ENCODE measurements around the gene B3GAT3. TPM values are rescaled to one million over a fixed set of nuclear protein-coding genes. Genes with fewer than 3 reads are reported as not detected.
A peak's percentile ranks its signal among the peaks of the same experiment; 100 is the strongest.

The B3GAT3 gene
- total RNA-seq, 1 experiment from 2014 or later: 51.2 TPM

- no peak for ATAC-seq
- H3K9me2 ChIP-seq (ENCODE audit: insufficient read depth): no peaks in the 10 kb centered on the region
- peaks cover 13% of the 10 kb centered on the region for H3K79me2 ChIP-seq (ENCODE audit: insufficient read depth, low read length)
- H3K4me1 ChIP-seq (ENCODE audit: control insufficient read depth in 1 of 2, insufficient read depth in 2 of 2, low read length in 2 of 2): peaks cover 28 to 45% of the 10 kb centered on the region in 2 experiments
- no peaks in the 10 kb centered on the region for H3K27me3 ChIP-seq (ENCODE audit: insufficient read depth, low read length)
- peak overlapping the region; percentile 87 for H3K4me2 ChIP-seq (ENCODE audit: low read length)
- POLR2A ChIA-PET: interaction anchor here (2.2 kb wide), 1 partner anchor 8 kb away, joined by 5 read pairs; the partner anchor contains the start of gene B3GAT3
- TF ChIP-seq POLR2AphosphoS5 (IDR thresholded peaks at IDR 0.05; ENCODE audit: low read depth, low read length) (no peak), SP1 (IDR thresholded peaks at IDR 0.05; ENCODE audit: low read depth) (no peak), EZH2phosphoT487 (IDR thresholded peaks at IDR 0.05; ENCODE audit: borderline replicate concordance) (no peak), ZFX (IDR thresholded peaks at IDR 0.05) (no peak), ZNF274 (IDR thresholded peaks at IDR 0.05; ENCODE audit: low read depth, low read length) (no peak), EGR1 (IDR thresholded peaks at IDR 0.05; ENCODE audit: low read depth) (no peak), SIN3A (IDR thresholded peaks at IDR 0.05; ENCODE audit: low read depth) (no peak), SRF (IDR thresholded peaks at IDR 0.05; ENCODE audit: low read depth) (no peak), FOSL1 (IDR thresholded peaks at IDR 0.05; ENCODE audit: low read depth) (no peak), CTCF (IDR thresholded peaks at IDR 0.05 in 2 of 3, conservative IDR thresholded peaks at IDR 0.05 in 1 of 3; ENCODE audit: borderline replicate concordance in 1 of 3, insufficient read depth in 1 of 3, low read depth in 2 of 3, low read length in 2 of 3) (no peak), CEBPB (IDR thresholded peaks at IDR 0.05; ENCODE audit: low read depth) (no peak), EZH2 (IDR thresholded peaks at IDR 0.05) (no peak), POLR2A (IDR thresholded peaks at IDR 0.05; ENCODE audit: borderline replicate concordance, extremely low read depth, insufficient read depth, insufficient read length) (no peak), MAX (IDR thresholded peaks at IDR 0.05) (no peak), ZBTB33 (IDR thresholded peaks at IDR 0.05; ENCODE audit: extremely low read depth, insufficient replicate concordance, low read length) (no peak), ATF3 (IDR thresholded peaks at IDR 0.05) (no peak)
- TF ChIP-seq, protein P1, sequence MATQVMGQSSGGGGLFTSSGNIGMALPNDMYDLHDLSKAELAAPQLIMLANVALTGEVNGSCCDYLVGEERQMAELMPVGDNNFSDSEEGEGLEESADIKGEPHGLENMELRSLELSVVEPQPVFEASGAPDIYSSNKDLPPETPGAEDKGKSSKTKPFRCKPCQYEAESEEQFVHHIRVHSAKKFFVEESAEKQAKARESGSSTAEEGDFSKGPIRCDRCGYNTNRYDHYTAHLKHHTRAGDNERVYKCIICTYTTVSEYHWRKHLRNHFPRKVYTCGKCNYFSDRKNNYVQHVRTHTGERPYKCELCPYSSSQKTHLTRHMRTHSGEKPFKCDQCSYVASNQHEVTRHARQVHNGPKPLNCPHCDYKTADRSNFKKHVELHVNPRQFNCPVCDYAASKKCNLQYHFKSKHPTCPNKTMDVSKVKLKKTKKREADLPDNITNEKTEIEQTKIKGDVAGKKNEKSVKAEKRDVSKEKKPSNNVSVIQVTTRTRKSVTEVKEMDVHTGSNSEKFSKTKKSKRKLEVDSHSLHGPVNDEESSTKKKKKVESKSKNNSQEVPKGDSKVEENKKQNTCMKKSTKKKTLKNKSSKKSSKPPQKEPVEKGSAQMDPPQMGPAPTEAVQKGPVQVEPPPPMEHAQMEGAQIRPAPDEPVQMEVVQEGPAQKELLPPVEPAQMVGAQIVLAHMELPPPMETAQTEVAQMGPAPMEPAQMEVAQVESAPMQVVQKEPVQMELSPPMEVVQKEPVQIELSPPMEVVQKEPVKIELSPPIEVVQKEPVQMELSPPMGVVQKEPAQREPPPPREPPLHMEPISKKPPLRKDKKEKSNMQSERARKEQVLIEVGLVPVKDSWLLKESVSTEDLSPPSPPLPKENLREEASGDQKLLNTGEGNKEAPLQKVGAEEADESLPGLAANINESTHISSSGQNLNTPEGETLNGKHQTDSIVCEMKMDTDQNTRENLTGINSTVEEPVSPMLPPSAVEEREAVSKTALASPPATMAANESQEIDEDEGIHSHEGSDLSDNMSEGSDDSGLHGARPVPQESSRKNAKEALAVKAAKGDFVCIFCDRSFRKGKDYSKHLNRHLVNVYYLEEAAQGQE (IDR thresholded peaks at IDR 0.05; ENCODE audit: low read depth): no peak
- H3K36me3 ChIP-seq (ENCODE audit: control insufficient read depth in 1 of 2, insufficient read depth in 2 of 2, low read length in 2 of 2): peaks cover 0 to 5% of the 10 kb centered on the region in 2 experiments; a peak in 2 of 4 replicates
- peak overlapping the region; percentile 83 for H3K27ac ChIP-seq (ENCODE audit: low read depth, low read length)
- no peak overlapping the region for H3K4me3 ChIP-seq (replicated peaks in 1 of 2; ENCODE audit: low read depth in 1 of 2, low read length in 2 of 2)
- DNase-seq (ENCODE audit: low read depth, low spot score): no peak
- H3K9ac ChIP-seq (ENCODE audit: low read length): peak overlapping the region; percentile 93
- no peaks in the 10 kb centered on the region for H3K9me3 ChIP-seq (ENCODE audit: control insufficient read depth in 1 of 2, insufficient read depth in 1 of 2, low read depth in 1 of 2, low read length in 2 of 2)
- CTCF ChIA-PET: interaction anchor here (2.8 kb wide), 1 partner anchor 8 kb away, joined by 16 read pairs; the partner anchor contains the start of gene B3GAT3
- BruUV-seq (replicated peaks): no TSS peak
- RAD21 ChIA-PET (ENCODE audit: low non-redundant PET in 1 of 2, low total read pairs in 2 of 2, uncharacterized antibody in 2 of 2, unreplicated experiment in 2 of 2): no interaction called here
- H4K20me1 ChIP-seq (ENCODE audit: insufficient read depth): no peaks in the 10 kb centered on the region
- intact Hi-C loops (cut with micrococcal nuclease): loop anchor here (5.0 kb wide), 1 partner anchor 34 kb away; the partner anchor contains the start of gene GANAB
- no peak overlapping the region for H2AFZ ChIP-seq (ENCODE audit: low read depth, low read length, poor library complexity, severe bottlenecking)
Observed at GRCh38 chr11:62613291-62613778, 8.5 kb downstream of the B3GAT3 start.
